Keratinocyte (primary cell): ENCODE measurements around the gene ANHX. TPM values are rescaled to one million over a fixed set of nuclear protein-coding genes. Genes with fewer than 3 reads are reported as not detected.

Experiments used
- DNase-seq: peaks from one replicate; pipeline ENCODE4 v3.0.0-alpha.2; 2011; ENCODE audit warnings: low read depth, missing footprints, low spot score
- FAIRE-seq: peaks from 2 replicates; lab custom pipeline; 2011; peaks lifted over from hg19 to GRCh38; lab: Jason Lieb, UNC
- H2AFZ ChIP-seq: 2 replicates; pipeline ENCODE4 v1.6.0; 2012; ENCODE audit warnings: low read length, control low read depth, inconsistent platforms; ENCODE audit not compliant: control insufficient read depth
- H3K27ac ChIP-seq: 2 replicates; pipeline ENCODE4 v1.5.1; 2011; ENCODE audit warnings: low read length; ENCODE audit not compliant: control insufficient read depth, insufficient read depth
- H3K27me3 ChIP-seq: 3 replicates; pipeline ENCODE4 v1.6.0; 2011; ENCODE audit warnings: low read length; ENCODE audit not compliant: control insufficient read depth, insufficient read depth; ENCODE audit errors: extremely low read depth
- H3K36me3 ChIP-seq, 2 experiments: 2 replicates in 1 of 2; 3 replicates in 1 of 2; pipeline ENCODE4 v1.5.1; 2011; ENCODE audit warnings: low read length in 2 of 2, mild to moderate bottlenecking in 1 of 2; ENCODE audit not compliant: control insufficient read depth in 2 of 2, insufficient read depth in 2 of 2; ENCODE audit errors: extremely low read depth in 1 of 2
- H3K4me1 ChIP-seq: 3 replicates; pipeline ENCODE4 v1.5.1; 2011; ENCODE audit warnings: low read length; ENCODE audit not compliant: control insufficient read depth, insufficient read depth; ENCODE audit errors: extremely low read depth
- H3K4me2 ChIP-seq: 3 replicates; pipeline ENCODE4 v1.6.0; 2011; ENCODE audit warnings: low read depth, low read length; ENCODE audit not compliant: control insufficient read depth, insufficient read depth; ENCODE audit errors: extremely low read depth
- H3K4me3 ChIP-seq, 3 experiments: fragments of 200-600 bp in 1 of 3; sonication (generic) in 1 of 3; 2 replicates in 2 of 3; 3 replicates in 1 of 3; pipeline ENCODE4 v1.5.1; 2011 to 2016; ENCODE audit warnings: low read length in 3 of 3, mild to moderate bottlenecking in 3 of 3, control low read depth in 2 of 3, inconsistent platforms in 1 of 3, low read depth in 1 of 3, mixed read lengths in 1 of 3, mixed run types in 1 of 3, moderate library complexity in 1 of 3; ENCODE audit not compliant: control insufficient read depth in 2 of 3, insufficient read depth in 2 of 3; ENCODE audit errors: extremely low read depth in 1 of 3
- H3K79me2 ChIP-seq: 2 replicates; pipeline ENCODE4 v1.6.0; 2012; ENCODE audit warnings: low read length; ENCODE audit not compliant: control insufficient read depth, insufficient read depth
- H3K9ac ChIP-seq: 3 replicates; pipeline ENCODE4 v1.6.0; 2011; ENCODE audit warnings: low read length; ENCODE audit not compliant: control insufficient read depth, insufficient read depth; ENCODE audit errors: extremely low read depth
- H3K9me1 ChIP-seq: 3 replicates; pipeline ENCODE4 v1.6.0; 2011; ENCODE audit warnings: low read length; ENCODE audit not compliant: control insufficient read depth, insufficient read depth; ENCODE audit errors: extremely low read depth
- H3K9me3 ChIP-seq: 2 replicates; pipeline ENCODE4 v1.5.1; 2012; ENCODE audit warnings: low read depth, low read length; ENCODE audit not compliant: control insufficient read depth
- H4K20me1 ChIP-seq: 3 replicates; pipeline ENCODE4 v1.6.0; 2011; ENCODE audit warnings: low read length; ENCODE audit not compliant: control insufficient read depth, insufficient read depth; ENCODE audit errors: extremely low read depth
- EZH2 ChIP-seq: IDR thresholded peaks from one replicate; pipeline ENCODE4 v1.6.1; 2012; ENCODE audit warnings: inconsistent platforms, mild to moderate bottlenecking, low read length, moderate library complexity
- dilution Hi-C: fragments of 300-500 bp; cut with MboI; formaldehyde crosslinking; loops from one replicate; pipeline ENCODE4 v1.7.0; 2020; ENCODE audit warnings: low sequenced_read_pairs; ENCODE audit not compliant: extremely low pct_ligation_motif_present
- polyA plus RNA-seq, 5 experiments: library from polyadenylated mRNA; depleted of rRNA in 3 of 5; stranded (reverse) in 3 of 5; stranded (forward) in 1 of 5; unstranded in 1 of 5; fragments of >200 nt; gene quantifications; 1 replicate in 1 of 5; 2 replicates in 3 of 5; 3 replicates in 1 of 5; pipeline versions ENCODE4 v1.2.1 to v1.2.3, GENCODE V29; 2011 to 2012; ENCODE audit warnings: missing spikeins in 2 of 5, low read depth in 1 of 5, low replicate concordance in 1 of 5
- TF ChIP-seq, protein P1 (sequence below), 3 experiments: IDR thresholded peaks in 1 of 3; conservative IDR thresholded peaks in 1 of 3; optimal IDR thresholded peaks in 1 of 3; 2 replicates in 2 of 3; 3 replicates in 1 of 3; pipeline versions ENCODE3 to v1.5.1; 2011; ENCODE audit warnings: low read length in 3 of 3, mild to moderate bottlenecking in 3 of 3, moderate library complexity in 2 of 3, control low read depth in 1 of 3, inconsistent platforms in 1 of 3; ENCODE audit not compliant: insufficient read depth in 2 of 3; ENCODE audit errors: extremely low read depth in 1 of 3

The ANHX gene
- polyA plus RNA-seq, 1 donor (not counting 4 experiments of a cell fraction or from before 2014, with no cell fraction given): not detected

DNA sequence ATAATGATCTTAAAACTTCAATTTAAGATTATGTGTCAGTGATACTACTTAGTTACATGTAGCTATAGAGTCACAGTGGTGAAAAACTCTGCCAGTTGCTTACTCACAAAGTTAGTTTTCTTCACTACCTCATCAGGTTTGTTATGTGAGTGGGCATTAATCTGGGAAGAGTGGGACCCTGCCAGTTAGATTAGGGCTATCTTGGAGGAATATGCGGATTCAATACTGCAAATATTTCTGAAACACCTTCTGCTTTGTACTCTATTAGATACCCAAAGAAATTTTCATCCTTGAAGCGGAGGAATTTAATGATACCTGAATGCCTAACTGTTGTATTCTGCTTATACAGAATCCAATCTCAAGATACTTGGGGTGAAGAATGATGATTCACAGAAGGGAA is 29.3 kb downstream of the ANHX start:
- Histone ChIP-seq H3K36me3 (peaks cover 7 to 8% of the 10 kb centered on the region in 2 experiments), H3K4me1 (no peaks in the 10 kb centered on the region), H3K9me3 (peaks cover 49% of the 10 kb centered on the region), H3K27me3 (no peaks in the 10 kb centered on the region), H3K27ac (no peak overlapping the region), H4K20me1 (no peaks in the 10 kb centered on the region), H3K79me2 (no peaks in the 10 kb centered on the region), H3K4me2 (no peak overlapping the region), H3K9ac (no peak overlapping the region), H3K9me1 (no peaks in the 10 kb centered on the region), H2AFZ (no peak overlapping the region), H3K4me3 (no peak overlapping the region)
- DNase-seq (no peak), FAIRE-seq (no peak)
- TF ChIP-seq, protein P1, sequence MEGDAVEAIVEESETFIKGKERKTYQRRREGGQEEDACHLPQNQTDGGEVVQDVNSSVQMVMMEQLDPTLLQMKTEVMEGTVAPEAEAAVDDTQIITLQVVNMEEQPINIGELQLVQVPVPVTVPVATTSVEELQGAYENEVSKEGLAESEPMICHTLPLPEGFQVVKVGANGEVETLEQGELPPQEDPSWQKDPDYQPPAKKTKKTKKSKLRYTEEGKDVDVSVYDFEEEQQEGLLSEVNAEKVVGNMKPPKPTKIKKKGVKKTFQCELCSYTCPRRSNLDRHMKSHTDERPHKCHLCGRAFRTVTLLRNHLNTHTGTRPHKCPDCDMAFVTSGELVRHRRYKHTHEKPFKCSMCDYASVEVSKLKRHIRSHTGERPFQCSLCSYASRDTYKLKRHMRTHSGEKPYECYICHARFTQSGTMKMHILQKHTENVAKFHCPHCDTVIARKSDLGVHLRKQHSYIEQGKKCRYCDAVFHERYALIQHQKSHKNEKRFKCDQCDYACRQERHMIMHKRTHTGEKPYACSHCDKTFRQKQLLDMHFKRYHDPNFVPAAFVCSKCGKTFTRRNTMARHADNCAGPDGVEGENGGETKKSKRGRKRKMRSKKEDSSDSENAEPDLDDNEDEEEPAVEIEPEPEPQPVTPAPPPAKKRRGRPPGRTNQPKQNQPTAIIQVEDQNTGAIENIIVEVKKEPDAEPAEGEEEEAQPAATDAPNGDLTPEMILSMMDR (optimal IDR thresholded peaks at IDR 0.05 in 1 of 3, IDR thresholded peaks at IDR 0.05 in 1 of 3, conservative IDR thresholded peaks at IDR 0.05 in 1 of 3; ENCODE audit: extremely low read depth in 1 of 3, insufficient read depth in 2 of 3, low read length in 3 of 3): no peak
- no peak for TF ChIP-seq EZH2
- dilution Hi-C loops: no loop called here

DNA sequence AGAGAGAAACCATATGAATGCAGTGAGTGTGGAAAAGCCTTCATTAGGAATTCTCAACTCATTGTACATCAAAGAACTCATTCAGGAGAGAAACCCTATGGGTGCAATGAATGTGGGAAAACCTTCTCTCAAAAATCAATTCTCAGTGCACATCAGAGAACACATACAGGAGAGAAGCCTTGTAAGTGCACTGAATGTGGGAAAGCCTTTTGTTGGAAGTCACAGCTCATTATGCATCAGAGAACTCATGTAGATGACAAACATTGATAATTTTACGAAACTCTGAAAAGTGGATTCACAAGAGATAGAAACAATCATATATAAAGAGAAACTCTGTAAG is 31.4 kb downstream of the ANHX start:
- no peak overlapping the region for H3K27ac ChIP-seq
- DNase-seq (no peak), FAIRE-seq (no peak)
- no peaks in the 10 kb centered on the region for H3K4me1 ChIP-seq
- H4K20me1 ChIP-seq: no peaks in the 10 kb centered on the region
- TF ChIP-seq, protein P1 (optimal IDR thresholded peaks at IDR 0.05 in 1 of 3, IDR thresholded peaks at IDR 0.05 in 1 of 3, conservative IDR thresholded peaks at IDR 0.05 in 1 of 3; ENCODE audit: extremely low read depth in 1 of 3, insufficient read depth in 2 of 3, low read length in 3 of 3): no peak
- no peak for TF ChIP-seq EZH2
- no peak overlapping the region for H3K9ac ChIP-seq
- no peaks in the 10 kb centered on the region for H3K79me2 ChIP-seq
- no peak overlapping the region for H3K4me2 ChIP-seq
- peaks cover 47% of the 10 kb centered on the region for H3K9me3 ChIP-seq
- no peaks in the 10 kb centered on the region for H3K27me3 ChIP-seq
- no peaks in the 10 kb centered on the region for H3K9me1 ChIP-seq
- H3K36me3 ChIP-seq: peaks cover 7 to 8% of the 10 kb centered on the region in 2 experiments
- dilution Hi-C loops: no loop called here
- H2AFZ ChIP-seq: no peak overlapping the region
- H3K4me3 ChIP-seq: no peak overlapping the region
